Natural killer cell (primary cell): ENCODE measurements around the gene METTL9. TPM values are rescaled to one million over a fixed set of nuclear protein-coding genes. Genes with fewer than 3 reads are reported as not detected.
"Not testable (repeated sequence)": the region's sequence is repeated elsewhere in the genome, so short reads cannot be mapped to it uniquely, and the experiment has no call there.

Source experiments
- ATAC-seq, 3 donors: fragments of 150-1000 bp in 2 of 3; fragments of 200-7000 bp in 1 of 3; cut with Tn5 transposase; 1 replicate in 1 of 3; 2 replicates in 2 of 3; pipeline ENCODE4 v1.10.0; 2021; ENCODE audit warnings: mild to moderate bottlenecking in 2 of 3, moderate library complexity in 2 of 3
- DNase-seq, 2 donors: peaks; one replicate each; pipeline versions ENCODE4 v3.0.0 to v3.0.0-alpha.2; 2013 to 2021; ENCODE audit warnings: mixed read lengths in 1 of 2
- H3K27ac ChIP-seq: one replicate; pipeline ENCODE4 v1.5.1; 2013; ENCODE audit warnings: mild to moderate bottlenecking, low read length
- H3K27me3 ChIP-seq: one replicate; pipeline ENCODE4 v1.6.1; 2013; ENCODE audit warnings: low read length; ENCODE audit not compliant: control insufficient read depth, insufficient read depth
- H3K36me3 ChIP-seq: one replicate; pipeline ENCODE4 v1.6.1; 2013; ENCODE audit warnings: low read length; ENCODE audit not compliant: control insufficient read depth, insufficient read depth
- H3K4me1 ChIP-seq: one replicate; pipeline ENCODE4 v1.6.1; 2013; ENCODE audit warnings: low read length; ENCODE audit not compliant: control insufficient read depth, insufficient read depth
- H3K4me3 ChIP-seq: one replicate; pipeline ENCODE4 v1.5.1; 2013; ENCODE audit warnings: low read length
- H3K9me3 ChIP-seq: one replicate; pipeline ENCODE4 v1.6.1; 2013; ENCODE audit warnings: low read length; ENCODE audit not compliant: control insufficient read depth, insufficient read depth
- H3K27ac Mint-ChIP-seq, 2 donors: one replicate each; pipeline ENCODE4 v1.8.0; 2022; ENCODE audit warnings: mild to moderate bottlenecking in 2 of 2, mixed read lengths in 2 of 2, moderate library complexity in 1 of 2
- H3K27me3 Mint-ChIP-seq, 2 donors: one replicate each; pipeline ENCODE4 v1.8.0; 2022; ENCODE audit warnings: low read depth in 2 of 2, mixed read lengths in 2 of 2
- H3K36me3 Mint-ChIP-seq: one replicate; pipeline ENCODE4 v1.8.0; 2022; ENCODE audit warnings: mixed read lengths
- H3K4me1 Mint-ChIP-seq, 2 donors: one replicate each; pipeline ENCODE4 v1.8.0; 2022; ENCODE audit warnings: mixed read lengths in 2 of 2
- H3K4me3 Mint-ChIP-seq: one replicate; pipeline ENCODE4 v1.8.0; 2022; ENCODE audit warnings: mild to moderate bottlenecking, moderate library complexity, mixed read lengths
- H3K9me3 Mint-ChIP-seq, 2 donors: one replicate each; pipeline ENCODE4 v1.8.0; 2022; ENCODE audit warnings: mixed read lengths in 2 of 2
- CTCF ChIP-seq: fragments of 200-600 bp; IDR thresholded peaks from one replicate; pipeline ENCODE4 v1.8.0; 2022; ENCODE audit warnings: antibody characterized with exemption
- WGBS: methylation state at CpG from one replicate; pipeline ENCODE4 v1.1.7; 2013; ENCODE audit warnings: missing lambda C conversion rate; ENCODE audit not compliant: insufficient coverage; 5-methylcytosine and 5-hydroxymethylcytosine counted together
- intact Hi-C: fragments of 100-400 bp; cut with micrococcal nuclease; formaldehyde crosslinking; loops from one replicate; pipeline ENCODE4 v1.14.2; 2022
- total RNA-seq, 4 donors: library from RNA; stranded (reverse); fragments of 120-200 nt in 1 of 4; gene quantifications; one replicate each; pipeline versions ENCODE4 v1.2.3 to v1.2.4, GENCODE V29; 2013 to 2022

METTL9 gene
- total RNA-seq, 3 donors from 2014 or later (not counting 1 experiment from before 2014, with no cell fraction given): 73.1 to 110 (median 85.1) TPM

DNA sequence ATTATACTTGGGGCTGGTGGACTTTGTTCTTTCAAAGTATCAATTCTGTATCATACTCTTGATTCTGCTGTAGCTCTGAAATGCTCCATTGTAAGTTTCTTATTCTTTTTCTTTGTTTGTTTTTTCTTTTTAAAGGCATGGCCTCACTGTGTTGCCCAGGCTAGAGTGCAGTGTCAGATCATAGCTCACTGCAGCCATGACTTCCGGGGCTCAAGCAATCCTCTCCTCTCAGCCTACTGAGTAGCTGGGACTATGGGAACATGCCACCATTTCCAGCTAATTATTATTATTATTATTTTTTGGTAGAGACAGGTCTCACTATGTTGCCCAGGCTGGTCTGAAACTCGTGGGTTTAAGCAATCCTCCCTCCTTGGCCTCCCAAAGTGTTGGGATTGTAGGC is 38.9 kb upstream of the METTL9 start:
- Mint-ChIP-seq H3K4me3 (no peak overlapping the region), H3K27ac (no peak overlapping the region), H3K27me3 (peaks cover 7% of the 10 kb centered on the region in 2 donors), H3K36me3 (no peaks in the 10 kb centered on the region), H3K9me3 (no peaks in the 10 kb centered on the region), H3K4me1 (peaks cover 0 to under 1% of the 10 kb centered on the region in 2 donors)
- H3K27ac ChIP-seq: no peak overlapping the region
- intact Hi-C loops: loop anchor here (5.0 to 10.0 kb wide), 2 partner anchors 33 to 376 kb away; no protein-coding TSS in a partner anchor
- 62% methylated on average over 2 of the region's 2 CpGs for WGBS
- H3K9me3 ChIP-seq: no peaks in the 10 kb centered on the region
- DNase-seq (no peak), ATAC-seq (no peak)
- no peaks in the 10 kb centered on the region for H3K27me3 ChIP-seq
- peaks cover 1% of the 10 kb centered on the region for H3K4me1 ChIP-seq
- no peaks in the 10 kb centered on the region for H3K36me3 ChIP-seq
- H3K4me3 ChIP-seq: no peak overlapping the region
- no peak for TF ChIP-seq CTCF

DNA sequence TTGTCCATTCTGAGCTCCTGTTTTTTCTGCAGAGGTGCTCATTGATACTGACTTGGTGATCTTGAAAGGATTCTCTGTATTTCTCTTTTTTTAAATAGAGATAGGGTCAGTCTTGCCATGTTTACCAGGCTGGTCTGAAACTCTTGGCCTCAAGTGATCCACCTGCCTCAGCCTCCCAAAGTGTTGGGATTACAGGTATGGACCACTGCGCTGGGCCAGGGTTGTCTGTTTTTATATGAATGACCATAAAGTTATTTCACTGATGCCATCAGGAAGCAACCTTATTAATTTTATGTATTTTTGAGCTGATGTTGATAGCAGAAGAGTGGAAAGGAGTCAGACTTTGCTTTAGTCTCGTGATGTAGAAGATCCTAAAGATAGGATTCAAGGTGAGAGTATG is 35.7 kb upstream of the METTL9 start:
- Histone ChIP-seq H3K4me1 (peaks cover 7% of the 10 kb centered on the region), H3K9me3 (no peaks in the 10 kb centered on the region), H3K27me3 (no peaks in the 10 kb centered on the region), H3K36me3 (no peaks in the 10 kb centered on the region), H3K4me3 (no peak overlapping the region), H3K27ac (no peak overlapping the region)
- no peak for TF ChIP-seq CTCF
- 100% methylated on average over 2 of the region's 2 CpGs for WGBS
- intact Hi-C loops: loop anchor here (5.0 to 10.0 kb wide), 2 partner anchors 36 to 379 kb away; no protein-coding TSS in a partner anchor
- H3K4me3 Mint-ChIP-seq: no peak overlapping the region
- H3K9me3 Mint-ChIP-seq: no peaks in the 10 kb centered on the region
- H3K27ac Mint-ChIP-seq: no peak overlapping the region
- peaks cover 0 to 3% of the 10 kb centered on the region in 2 donors for H3K27me3 Mint-ChIP-seq
- H3K4me1 Mint-ChIP-seq: peaks cover 4 to 8% of the 10 kb centered on the region in 2 donors
- ATAC-seq (no peak), DNase-seq (no peak)
- H3K36me3 Mint-ChIP-seq: no peaks in the 10 kb centered on the region

DNA sequence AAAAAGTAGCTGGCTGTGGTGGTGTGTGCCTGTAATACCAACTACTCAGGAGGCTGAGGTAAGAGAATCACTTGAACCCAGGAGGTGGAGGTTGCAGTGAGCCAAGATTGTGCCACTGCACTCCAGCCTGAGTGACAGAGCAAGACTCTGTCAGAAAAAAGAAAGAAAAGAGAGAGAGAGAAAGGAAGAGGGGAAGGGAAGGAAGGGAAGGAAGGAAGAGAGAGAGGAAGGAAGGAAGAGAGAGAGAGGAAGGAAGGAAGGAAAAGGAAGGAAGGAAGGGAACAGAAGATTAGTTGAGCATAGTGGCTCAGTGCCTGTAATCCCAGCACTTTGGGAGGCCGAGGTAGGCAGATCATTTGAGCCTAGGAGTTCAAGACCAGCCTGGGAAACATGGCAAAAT is 35.0 kb upstream of the METTL9 start:
- H3K4me3 Mint-ChIP-seq, ATAC-seq, H3K4me1 Mint-ChIP-seq, H3K27ac ChIP-seq, H3K9me3 ChIP-seq, DNase-seq, H3K27ac Mint-ChIP-seq, H3K27me3 Mint-ChIP-seq, H3K27me3 ChIP-seq, H3K4me1 ChIP-seq, H3K36me3 Mint-ChIP-seq, H3K4me3 ChIP-seq, H3K9me3 Mint-ChIP-seq, H3K36me3 ChIP-seq: not testable (repeated sequence)
- intact Hi-C loops: loop anchor here (5.0 to 10.0 kb wide), 2 partner anchors 37 to 380 kb away; no protein-coding TSS in a partner anchor
- 96% methylated on average over 1 of the region's 1 CpG for WGBS

- H3K27me3 Mint-ChIP-seq: peaks cover 0 to 6% of the 10 kb centered on the region in 2 donors
- intact Hi-C loops: loop anchor here (10.0 kb wide), 1 partner anchor 381 kb away; no protein-coding TSS in a partner anchor
- no peak for ATAC-seq
- H3K9me3 Mint-ChIP-seq: no peaks in the 10 kb centered on the region
- DNase-seq: no peak
- H3K27ac Mint-ChIP-seq: no peak overlapping the region
- Histone ChIP-seq H3K4me1 (peaks cover 7% of the 10 kb centered on the region), H3K4me3 (no peak overlapping the region), H3K36me3 (no peaks in the 10 kb centered on the region), H3K27me3 (no peaks in the 10 kb centered on the region), H3K27ac (no peak overlapping the region), H3K9me3 (no peaks in the 10 kb centered on the region)
- no peak for TF ChIP-seq CTCF
- H3K4me3 Mint-ChIP-seq: no peak overlapping the region
- H3K36me3 Mint-ChIP-seq: no peaks in the 10 kb centered on the region
- peaks cover 4 to 8% of the 10 kb centered on the region in 2 donors for H3K4me1 Mint-ChIP-seq
- 97% methylated on average over 2 of the region's 2 CpGs for WGBS
These were observed 33.9 kb upstream of the METTL9 start for GRCh38 chr16:21565507-21565860.
